ENCODE results near the gene CIB1. TPM values are rescaled to one million over a fixed set of nuclear protein-coding genes. Genes with fewer than 3 reads are reported as not detected.

CIB1 gene
- total and polyA plus RNA-seq, 2 of the 8 experiments (the other 6 are each of a cell fraction or from before 2014, with no cell fraction given): 26.0 to 63.5 TPM

DNA sequence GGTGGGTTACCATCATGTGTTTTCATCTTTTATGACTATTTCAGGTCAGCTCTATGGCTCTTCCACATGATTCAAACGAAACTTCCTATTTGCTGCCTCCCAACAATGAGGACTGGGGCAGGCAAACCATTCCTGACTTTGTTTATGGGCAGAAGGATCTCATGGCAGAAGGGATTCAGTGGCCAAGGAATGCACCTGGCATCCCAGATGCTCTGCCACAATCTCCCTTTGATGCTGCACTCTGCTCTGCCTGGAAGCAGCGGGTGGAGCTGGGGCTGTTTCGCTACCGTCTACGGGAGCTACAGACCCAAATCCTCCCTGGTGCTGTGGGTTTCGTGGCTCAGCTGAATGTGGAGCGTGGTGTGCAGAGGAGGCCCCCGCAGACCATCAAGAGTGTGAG, 7.1 kb upstream of the CIB1 start:
- Histone ChIP-seq H3K4ac (replicated peaks; ENCODE audit: insufficient read length, low read depth, low read length) (no peak overlapping the region), H3K79me1 (ENCODE audit: low read depth, low read length) (no peaks in the 10 kb centered on the region), H2BK15ac (ENCODE audit: low read length) (no peak overlapping the region), H4K20me1 (replicated peaks in 1 of 2; ENCODE audit: control insufficient read depth in 1 of 2, insufficient read depth in 2 of 2, low read length in 2 of 2) (no peaks in the 10 kb centered on the region), H3K4me3 (ENCODE audit: extremely low read depth in 1 of 4, insufficient read depth in 2 of 4, low read depth in 3 of 4, low read length in 4 of 4) (no peak overlapping the region), H3K4me1 (replicated peaks in 1 of 4; ENCODE audit: control insufficient read depth in 3 of 4, insufficient read depth in 4 of 4, low read length in 3 of 4) (no peaks in the 10 kb centered on the region), H4K91ac (replicated peaks; ENCODE audit: insufficient read length, low read length) (no peak overlapping the region), H3K23me2 (ENCODE audit: low read depth, low read length) (no peaks in the 10 kb centered on the region), H2BK20ac (ENCODE audit: low read length) (no peak overlapping the region), H2BK120ac (replicated peaks; ENCODE audit: low read depth, low read length) (no peak overlapping the region), H3K18ac (ENCODE audit: extremely low read depth, low read length) (no peak overlapping the region), H3K9me3 (ENCODE audit: insufficient read depth in 2 of 2, low read depth in 1 of 2, low read length in 1 of 2) (no peaks in the 10 kb centered on the region), H3K9ac (replicated peaks in 1 of 4; ENCODE audit: extremely low read depth in 1 of 4, low read depth in 3 of 4, low read length in 3 of 4) (0 out of 7 replicates have a peak overlapping the region, but pooled peaks of 1 of the 4 experiments have one; percentile 13), H2AFZ (ENCODE audit: low read length) (no peak overlapping the region), H3K14ac (ENCODE audit: insufficient read length) (no peak overlapping the region), H4K5ac (ENCODE audit: insufficient read length, low read depth, low read length) (no peak overlapping the region), H2AK5ac (ENCODE audit: low read depth, low read length) (no peak overlapping the region), H2BK5ac (ENCODE audit: low read depth, low read length) (no peak overlapping the region), H3K27me3 (replicated peaks in 1 of 4; ENCODE audit: control insufficient read depth in 3 of 4, extremely low read depth in 1 of 4, insufficient read depth in 3 of 4, low read length in 3 of 4) (no peaks in the 10 kb centered on the region), H4K8ac (ENCODE audit: extremely low read depth, insufficient read depth, low read length) (peak overlapping the region; percentile 38; the same call in 1 of the 2 replicates), H3K23ac (ENCODE audit: insufficient read length) (no peak overlapping the region), H3K27ac (ENCODE audit: low read depth, low read length) (no peak overlapping the region), H3K36me3 (ENCODE audit: control insufficient read depth in 2 of 4, insufficient read depth in 4 of 4, low read length in 3 of 4) (no peaks in the 10 kb centered on the region), H3K79me2 (ENCODE audit: control insufficient read depth in 1 of 2, insufficient read depth in 2 of 2, low read length in 2 of 2) (no peaks in the 10 kb centered on the region), H3K4me2 (ENCODE audit: insufficient read depth in 1 of 2, low read depth in 2 of 2, low read length in 2 of 2) (no peak overlapping the region), H3K56ac (replicated peaks; ENCODE audit: insufficient read length, low read depth, low read length) (no peak overlapping the region), H2BK12ac (ENCODE audit: low read depth, low read length) (no peak overlapping the region)
- ChIA-PET POLR2A (ENCODE audit: partially characterized antibody) (interaction anchor here (1.2 to 2.1 kb wide), 2 partner anchors 25 to 139 kb away, joined by 3 to 5 read pairs; partner anchors contain the start of genes IDH2 and NGRN), CTCF (ENCODE audit: partially characterized antibody) (interaction anchor here (1.0 to 1.8 kb wide), 7 partner anchors 13 to 98 kb away, joined by 3 to 7 read pairs (median 3); no protein-coding TSS in a partner anchor)
- WGBS, 2 experiments (ENCODE audit: extremely low coverage in 1 of 2, insufficient coverage in 1 of 2, insufficient read length in 1 of 2, insufficient replicate concordance in 2 of 2, low coverage in 1 of 2, low lambda C conversion rate in 2 of 2, missing lambda C conversion rate in 1 of 2): 86% methylated on average over 8 of the region's 8 CpGs; no CpG with 5 or more reads in 1 of the 2 experiments
- FAIRE-seq (no peak), DNase-seq (ENCODE audit: low read depth in 1 of 2, low spot score in 2 of 2) (no peak)
- TF ChIP-seq POLR2A (IDR thresholded peaks at IDR 0.05; ENCODE audit: control extremely low read depth in 1 of 2, low read depth in 2 of 2, low read length in 2 of 2) (no peak), SP4 (IDR thresholded peaks at IDR 0.05; ENCODE audit: low read length) (no peak), TCF12 (IDR thresholded peaks at IDR 0.05; ENCODE audit: low read depth, low read length) (no peak), YY1 (IDR thresholded peaks at IDR 0.05; ENCODE audit: low read depth, low read length) (no peak), SP2 (IDR thresholded peaks at IDR 0.05; ENCODE audit: low read length) (no peak), GTF2F1 (IDR thresholded peaks at IDR 0.05; ENCODE audit: borderline replicate concordance, low read depth, low read length) (no peak), HDAC2 (IDR thresholded peaks at IDR 0.05; ENCODE audit: borderline replicate concordance in 1 of 2, low read depth in 2 of 2, low read length in 2 of 2) (no peak)
- TF ChIP-seq, protein P1, sequence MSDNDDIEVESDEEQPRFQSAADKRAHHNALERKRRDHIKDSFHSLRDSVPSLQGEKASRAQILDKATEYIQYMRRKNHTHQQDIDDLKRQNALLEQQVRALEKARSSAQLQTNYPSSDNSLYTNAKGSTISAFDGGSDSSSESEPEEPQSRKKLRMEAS (IDR thresholded peaks at IDR 0.05): no peak
